ENCODE measurements around the gene ATP8A2.

- TF ChIP-seq CTCF (IDR thresholded peaks at IDR 0.05; ENCODE audit: low read depth, low read length), result no peak
- no peak for TF ChIP-seq POLR2A (IDR thresholded peaks at IDR 0.05; ENCODE audit: extremely low read depth, insufficient read length)
- no peak for TF ChIP-seq MYC (IDR thresholded peaks at IDR 0.05; ENCODE audit: low read depth, low read length)
- TF ChIP-seq MAX (IDR thresholded peaks at IDR 0.05; ENCODE audit: low read depth, low read length), result no peak
Observed at GRCh38 chr13:25912961-25913360, 541.2 kb downstream of the ATP8A2 start.

All from NB4 (cell line).